Tibial nerve (tissue), 3 donors: ENCODE data around the gene CCDC174.

ENCODE experiments used
- CTCF ChIP-seq, 5 experiments: fragments of 200-600 bp in 3 of 5; fragments of 450-650 bp in 2 of 5; sonication (generic) in 3 of 5; IDR thresholded peaks; one replicate each; pipeline ENCODE4 v1.5.1; 2016 to 2019; ENCODE audit warnings: antibody characterized with exemption in 5 of 5, mild to moderate bottlenecking in 3 of 5, moderate library complexity in 2 of 5
- POLR2A ChIP-seq, 2 donors: fragments of 450-650 bp; IDR thresholded peaks; one replicate each; pipeline ENCODE4 v1.6.1; 2017; ENCODE audit warnings: antibody characterized with exemption in 2 of 2, mild to moderate bottlenecking in 2 of 2, moderate library complexity in 2 of 2

- no peak for TF ChIP-seq CTCF (IDR thresholded peaks at IDR 0.05)
- TF ChIP-seq POLR2A (IDR thresholded peaks at IDR 0.05) = no peak
Measured at GRCh38 chr3:14619605-14620004, 32.0 kb upstream of the CCDC174 start.
